ENCODE measurements around the gene RAMAC.

DNA sequence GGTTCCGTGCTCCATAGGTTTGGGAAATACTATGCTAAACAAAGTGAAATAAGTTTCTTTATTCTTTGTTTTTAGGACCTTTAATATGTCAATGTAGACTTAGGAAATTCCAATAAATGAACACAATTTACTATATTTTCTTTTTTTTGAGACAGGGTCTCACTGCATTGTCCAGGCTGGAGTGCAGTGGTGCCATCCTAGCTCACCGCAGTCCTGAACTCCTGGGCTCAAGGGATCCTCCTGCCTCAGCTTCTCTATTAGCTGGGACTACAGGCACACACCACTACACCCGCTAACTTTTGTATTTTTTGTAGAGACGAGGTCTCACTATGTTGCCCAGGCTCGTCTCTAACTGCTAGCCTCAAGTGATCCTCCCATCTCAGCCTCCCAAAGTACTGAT is 21.1 kb upstream of the RAMAC start:
- TF ChIP-seq POLR2A (IDR thresholded peaks at IDR 0.05; ENCODE audit: low read depth, low read length) (no peak), MXI1 (IDR thresholded peaks at IDR 0.05; ENCODE audit: borderline replicate concordance, low read depth, low read length) (no peak)
